Amniotic epithelial cell (primary cell): ENCODE data around the gene SEL1L.
A peak's percentile ranks its signal among the peaks of the same experiment; 100 is the strongest.
"Not testable (repeated sequence)": the region's sequence is repeated elsewhere in the genome, so short reads cannot be mapped to it uniquely, and the experiment has no call there.

ENCODE experiments used
- DNase-seq: peaks from one replicate; pipeline ENCODE4 v3.0.0-alpha.2; 2010; ENCODE audit warnings: low read depth

Gene SEL1L

DNA sequence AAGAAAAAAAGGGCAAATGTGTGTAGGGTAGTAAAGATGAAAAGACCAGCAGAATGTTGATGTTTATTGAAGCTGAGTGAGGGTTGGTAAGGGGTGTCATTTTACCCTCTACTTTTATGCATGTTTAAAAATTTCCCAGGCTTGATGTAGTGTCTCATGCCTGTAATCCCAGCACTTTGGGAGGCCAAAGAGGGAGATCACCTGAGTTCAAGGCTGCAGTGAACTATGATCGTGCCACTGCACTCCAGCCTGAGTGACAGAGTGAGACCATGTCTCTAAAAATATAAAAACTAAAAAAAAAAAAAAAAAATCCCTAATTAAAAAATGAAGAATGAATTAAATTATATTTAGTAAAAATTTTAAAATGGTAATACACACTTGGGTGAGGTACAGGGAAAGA lies 8.5 kb downstream of the SEL1L start:
- no peak for DNase-seq

DNA sequence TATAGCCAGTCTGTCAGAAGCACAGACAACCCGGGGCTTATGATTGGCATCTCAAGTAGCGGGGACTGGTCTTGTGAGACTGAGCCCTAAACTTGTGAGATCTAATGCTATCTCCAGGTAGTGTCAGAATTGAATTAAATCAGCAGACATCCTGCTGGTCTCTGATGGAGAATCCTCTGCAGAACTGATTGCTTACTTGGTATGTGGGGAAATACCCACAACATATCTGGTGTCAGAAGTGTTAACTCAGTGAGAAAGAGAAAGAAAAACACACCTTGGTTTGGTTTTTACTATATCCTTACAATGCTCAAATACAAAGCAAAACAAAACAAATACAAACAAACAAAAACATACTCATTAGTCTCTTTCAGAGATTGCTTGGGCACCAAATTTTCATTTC lies 10.0 kb downstream of the SEL1L start:
- DNase-seq: no peak

DNA sequence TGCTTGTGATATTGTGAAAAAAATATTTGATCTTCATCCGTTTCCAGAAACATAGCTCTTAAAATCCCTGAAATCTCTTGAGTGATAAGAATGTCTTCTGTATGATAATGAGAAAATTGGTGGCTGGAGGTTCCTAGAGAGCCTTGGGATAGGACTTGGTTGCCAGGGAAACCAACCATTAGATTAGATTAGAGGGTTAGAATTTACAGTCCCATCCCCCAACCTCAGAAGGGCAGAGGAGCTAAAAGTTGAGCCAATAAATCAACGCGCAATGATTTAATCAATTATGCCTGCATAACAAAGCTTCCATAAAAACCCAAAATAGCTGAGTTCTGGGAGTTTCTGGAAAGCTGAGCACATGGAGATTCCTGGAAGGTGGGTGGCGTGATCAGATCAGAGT lies 10.6 kb downstream of the SEL1L start:
- peak; percentile 16 for DNase-seq

DNA sequence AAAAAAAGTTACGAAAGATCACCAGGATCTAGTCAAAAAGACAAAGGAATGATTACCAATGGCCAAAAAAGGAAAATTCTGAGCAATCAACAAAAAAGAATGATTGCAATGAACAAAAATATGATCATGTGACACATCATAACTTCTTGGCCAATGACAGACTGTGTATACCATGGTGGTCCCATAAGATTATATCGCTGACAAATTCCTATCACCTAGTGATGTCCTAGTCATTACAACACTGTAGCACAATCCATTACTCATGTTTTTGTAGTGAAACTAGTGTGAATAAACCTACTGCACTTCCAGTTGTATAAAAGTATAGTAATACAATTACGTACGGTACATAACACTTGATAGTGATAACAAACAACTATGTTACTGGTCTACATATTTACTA lies 12.3 kb downstream of the SEL1L start:
- DNase-seq: no peak

DNA sequence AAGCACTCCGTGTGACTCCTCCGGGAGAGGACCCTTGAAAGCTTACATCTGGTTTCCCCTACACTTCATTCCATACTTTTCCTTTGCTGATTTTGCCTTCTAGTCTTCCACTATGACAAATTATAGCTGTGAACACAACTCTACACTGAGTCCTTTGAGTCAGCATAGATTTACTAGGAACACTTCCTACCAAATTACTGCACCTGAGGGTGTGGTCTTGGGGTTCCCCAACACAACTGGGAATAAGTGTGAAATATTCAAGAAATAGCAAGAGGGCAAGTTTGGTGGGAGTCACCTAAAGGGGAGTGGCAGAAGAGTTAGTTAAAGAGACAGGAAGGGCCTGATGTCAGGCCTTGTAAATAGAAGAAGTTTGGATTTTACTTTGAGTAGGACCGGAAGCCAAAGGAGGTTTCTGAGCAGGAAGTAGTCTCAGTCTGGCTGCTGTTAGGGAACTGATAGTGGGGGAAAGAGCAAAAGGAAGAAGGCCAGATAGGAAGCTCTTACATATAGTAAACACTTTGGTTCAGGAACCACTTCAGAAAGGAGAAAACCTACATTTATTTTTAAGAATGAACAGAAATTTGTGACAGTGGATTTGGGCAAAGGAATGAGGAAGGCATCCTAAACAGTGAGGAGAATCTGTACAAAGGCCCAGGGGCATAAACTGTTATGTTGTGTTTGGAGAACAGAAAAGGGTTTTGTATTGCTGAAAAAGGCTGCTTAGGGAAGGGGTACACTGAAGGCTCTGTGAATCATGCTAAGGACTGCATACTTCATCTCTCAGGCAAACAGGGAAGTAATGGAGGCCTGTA lies 14.2 kb downstream of the SEL1L start:
- DNase-seq: no peak

DNA sequence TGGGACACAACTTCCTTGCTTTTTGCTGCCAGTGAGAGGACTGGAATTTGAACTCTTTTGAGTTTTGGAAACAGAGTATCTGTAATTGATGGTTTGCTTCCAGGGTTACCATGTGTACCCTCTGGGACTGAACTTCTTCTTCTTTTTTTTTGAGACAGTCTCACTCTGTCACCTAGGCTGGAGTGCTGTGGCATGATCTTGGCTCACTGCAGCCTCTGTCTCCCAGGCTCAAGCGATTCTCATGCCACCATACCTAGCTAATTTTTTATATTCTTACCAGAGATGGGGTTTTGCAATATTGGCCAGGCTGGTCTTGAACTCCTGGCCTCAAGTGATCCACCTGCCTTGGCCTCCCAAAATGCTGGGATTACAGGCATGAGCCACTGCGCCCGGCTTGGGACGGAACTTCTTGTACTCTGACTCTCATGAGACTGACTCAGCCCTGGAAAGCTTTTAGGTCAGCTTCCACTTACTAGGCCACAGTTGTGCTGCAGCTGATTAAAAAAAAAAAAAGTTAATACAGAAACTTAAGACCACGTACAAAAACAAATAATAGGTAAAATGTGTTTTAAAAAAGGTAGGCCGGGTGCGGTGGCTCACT lies 15.8 kb downstream of the SEL1L start:
- DNase-seq: peak; percentile 86

DNA sequence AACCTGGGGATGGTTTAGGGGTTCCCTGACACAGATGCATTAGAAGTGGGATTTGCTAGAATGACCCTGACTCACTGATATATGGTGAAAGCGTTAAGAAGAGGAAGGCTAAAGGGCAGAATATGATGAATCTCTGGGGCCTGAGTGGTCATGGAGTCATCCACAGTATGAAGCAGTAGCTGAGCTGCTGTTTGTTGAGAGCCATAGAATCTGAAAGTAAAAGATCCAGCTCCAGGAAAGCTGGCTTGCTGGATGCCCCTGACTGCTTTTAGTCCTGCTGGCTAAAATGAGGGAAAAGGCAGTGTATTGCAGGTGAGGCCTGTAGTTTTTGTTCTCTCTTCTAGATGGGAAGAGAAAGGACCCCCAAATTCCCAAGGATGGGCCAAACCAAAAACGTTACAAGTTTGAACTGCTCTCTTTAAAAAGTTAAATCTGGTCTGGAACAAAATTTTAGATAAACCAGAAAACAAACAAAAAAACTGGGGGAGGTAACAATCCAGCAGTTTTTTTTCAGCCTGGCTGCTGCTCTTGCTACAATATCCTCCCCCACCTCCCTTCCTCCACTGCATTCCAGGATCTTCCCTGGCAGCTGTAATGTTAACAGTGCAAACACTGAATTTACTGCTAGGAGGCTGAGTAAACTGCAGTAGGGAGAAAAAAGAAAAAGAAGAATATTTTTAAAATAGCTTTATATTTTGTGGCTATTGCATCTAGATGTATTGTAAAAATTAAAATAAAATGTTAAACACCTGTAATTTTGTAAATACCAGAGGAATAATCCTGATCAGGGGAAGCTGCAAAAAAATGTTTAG lies 16.5 kb downstream of the SEL1L start:
- peak; percentile 92 for DNase-seq

DNA sequence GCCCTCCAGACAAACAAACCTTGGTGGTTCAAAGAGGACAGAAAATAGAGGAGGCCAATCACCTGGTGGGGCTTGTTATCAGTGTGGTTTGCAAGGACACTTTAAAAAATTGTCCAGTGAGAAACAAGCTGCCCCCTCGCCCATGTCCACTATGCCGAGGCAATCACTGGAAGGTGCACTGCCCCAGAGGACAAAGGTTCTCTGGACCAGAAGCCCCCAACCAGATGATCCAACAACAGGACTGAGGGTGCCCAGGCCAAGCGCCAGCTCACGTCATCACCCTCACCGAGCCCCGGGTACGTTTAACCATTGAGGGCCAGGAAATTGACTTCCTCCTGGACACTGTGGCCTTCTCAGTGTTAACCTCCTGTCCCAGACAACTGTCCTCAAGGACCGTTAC lies 17.7 kb downstream of the SEL1L start:
- not testable (repeated sequence) for DNase-seq

DNA sequence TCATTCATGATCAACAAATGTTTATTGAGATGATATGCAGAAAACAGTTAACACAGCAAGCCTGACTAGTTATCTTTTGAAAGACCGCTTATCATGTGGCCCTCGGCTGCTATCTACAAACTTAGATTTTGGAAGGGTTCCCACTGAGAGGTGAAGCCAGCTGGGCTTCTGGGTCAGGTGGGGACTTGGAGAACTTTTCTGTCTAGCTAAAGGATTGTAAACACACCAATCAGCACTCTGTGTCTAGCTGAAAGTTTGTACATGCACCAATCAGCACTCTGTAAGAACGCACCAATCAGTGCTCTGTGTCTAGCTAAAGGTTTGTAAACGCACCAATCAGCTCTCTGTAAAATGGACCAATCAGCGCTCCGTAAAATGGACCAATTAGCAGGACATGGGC lies 20.8 kb downstream of the SEL1L start:
- DNase-seq: not testable (repeated sequence)

DNA sequence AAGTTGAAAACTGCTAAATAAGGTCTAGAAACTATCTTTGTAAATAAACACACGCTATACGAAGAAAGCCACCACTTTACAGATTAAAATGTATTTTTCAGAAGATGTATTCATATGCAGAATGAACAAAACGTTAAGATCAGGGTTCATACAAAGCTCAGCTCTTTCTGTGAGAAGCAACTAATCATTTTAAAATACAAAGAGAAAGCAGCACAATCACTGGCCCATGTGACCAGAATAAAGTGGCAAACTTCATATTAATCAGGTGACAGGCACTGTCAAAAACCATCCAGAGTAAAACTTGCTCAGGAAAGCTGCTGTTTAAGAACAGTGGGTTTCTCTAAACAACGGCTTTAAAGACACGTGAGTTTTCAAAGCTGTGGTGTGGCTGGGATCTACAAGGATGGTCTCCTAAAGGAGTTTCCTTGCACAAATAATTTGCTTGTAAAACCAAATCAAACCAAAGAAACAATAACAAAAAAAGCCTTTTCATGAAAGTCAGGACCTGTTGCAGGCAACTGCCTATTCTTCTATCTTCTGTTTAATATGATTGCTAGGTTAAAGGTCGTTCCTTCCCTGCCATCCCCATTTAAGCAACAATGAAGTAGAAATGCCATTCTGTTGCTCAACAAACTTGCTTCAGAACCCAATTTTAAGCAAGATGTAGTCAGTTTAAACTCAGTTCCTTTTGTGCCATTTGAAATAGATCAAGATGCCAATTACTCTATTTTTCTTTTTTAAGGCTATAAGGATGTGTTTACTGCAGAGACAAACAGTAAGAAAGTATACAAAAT lies 22.3 kb downstream of the SEL1L start:
- DNase-seq: peak; percentile 69

DNA sequence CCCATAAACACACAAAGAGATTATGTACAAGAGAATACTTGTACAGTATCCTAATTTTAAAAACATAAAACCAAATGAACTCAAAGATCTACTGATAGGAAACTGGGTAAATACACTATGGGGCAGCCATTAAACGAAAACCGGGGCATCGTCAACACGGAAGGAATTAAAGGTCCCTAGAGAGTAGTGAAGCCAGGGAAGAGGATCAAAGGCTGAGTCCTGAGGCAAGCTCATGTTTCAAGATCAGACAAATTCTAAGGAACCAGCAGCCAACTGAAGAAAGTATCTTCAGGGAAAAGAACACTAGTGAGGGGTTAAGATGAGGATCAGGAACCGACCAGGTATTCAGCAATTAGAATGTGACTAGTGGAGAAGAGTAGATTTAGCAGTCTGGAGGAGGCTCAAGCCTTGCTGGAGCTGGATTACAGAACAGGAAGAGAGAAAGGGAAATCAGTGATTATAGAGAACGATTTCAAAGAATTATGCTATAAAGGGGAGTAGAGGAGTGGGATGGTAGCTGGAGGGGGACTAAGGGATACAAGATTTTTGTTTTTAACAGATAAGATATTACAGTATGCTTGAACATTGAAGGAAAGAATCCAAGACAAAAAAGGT lies 23.7 kb downstream of the SEL1L start:
- no peak for DNase-seq

DNA sequence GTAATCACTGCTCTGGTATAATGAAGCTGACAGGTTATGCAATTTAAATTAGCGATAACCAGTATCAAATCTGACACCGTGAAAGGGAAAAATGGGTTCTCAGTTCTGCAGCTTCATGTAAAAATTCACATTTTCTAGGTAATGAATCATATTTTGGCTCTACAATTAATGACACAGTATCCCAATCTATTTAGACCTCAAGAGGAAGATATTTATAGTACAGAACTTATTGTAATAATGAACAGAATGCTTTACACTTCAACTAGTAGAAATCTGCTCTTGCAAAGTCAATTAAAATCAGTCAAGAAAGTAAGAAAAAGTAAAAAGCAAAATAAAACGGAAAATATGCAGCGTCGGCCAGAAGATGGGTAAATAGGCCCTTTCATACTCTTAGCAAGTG lies 24.3 kb downstream of the SEL1L start:
- DNase-seq: no peak

DNA sequence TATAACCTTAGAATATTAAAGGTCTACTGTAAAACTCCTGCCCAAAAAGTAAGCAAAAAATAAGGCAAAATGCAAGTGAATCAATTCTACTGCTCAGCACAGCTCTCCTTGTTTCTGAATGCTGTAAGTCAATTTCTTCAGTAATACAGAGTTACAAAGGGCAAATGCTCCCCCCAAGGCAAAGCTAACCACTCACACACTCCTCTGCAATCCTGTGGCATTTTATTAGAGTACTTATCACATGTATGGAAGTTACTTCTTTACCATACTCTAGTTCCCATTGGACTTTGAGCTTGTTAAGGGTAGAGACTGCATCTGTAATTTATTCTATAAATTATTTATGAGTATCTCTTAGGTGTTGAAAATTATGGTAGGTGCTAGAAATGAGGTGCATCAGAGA lies 27.2 kb downstream of the SEL1L start:
- peak; percentile 29 for DNase-seq

DNA sequence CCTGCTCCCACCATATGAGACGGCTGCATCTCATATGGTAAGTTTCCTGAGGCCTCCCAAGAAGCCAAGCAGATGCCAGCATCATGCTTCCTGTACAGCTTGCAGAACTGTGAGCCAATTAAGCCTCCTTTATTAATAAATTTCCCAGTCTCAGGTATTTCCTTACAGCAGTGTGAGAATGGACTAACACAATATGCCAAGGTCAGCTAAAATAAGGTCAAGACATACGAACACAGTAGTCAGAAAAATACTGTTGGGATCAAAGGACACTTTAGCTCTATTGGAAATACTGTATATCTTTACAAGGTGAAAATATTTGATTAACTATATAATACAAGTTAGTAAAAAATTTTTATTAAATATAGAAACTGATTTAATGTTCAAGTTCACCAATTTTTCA lies 28.8 kb downstream of the SEL1L start:
- DNase-seq: no peak

DNA sequence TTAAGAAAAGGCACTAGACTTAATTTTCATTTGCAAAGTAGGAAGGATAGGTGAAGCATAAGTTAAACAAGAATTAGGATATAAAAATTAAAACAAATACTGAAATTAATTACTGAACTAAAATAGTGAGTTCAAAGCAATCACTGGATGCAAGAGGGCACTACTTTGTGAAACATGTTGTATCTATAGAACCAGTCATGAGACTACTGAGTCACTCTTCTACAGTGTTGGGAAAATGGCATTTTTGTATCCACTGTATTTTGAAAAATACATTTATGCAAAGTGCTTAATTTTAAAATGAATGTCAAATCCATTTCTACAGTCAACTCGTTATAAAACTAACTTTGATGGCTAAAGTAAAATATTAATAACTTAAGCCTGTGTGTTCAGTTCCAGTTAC lies 47.9 kb downstream of the SEL1L start:
- no peak for DNase-seq

DNA sequence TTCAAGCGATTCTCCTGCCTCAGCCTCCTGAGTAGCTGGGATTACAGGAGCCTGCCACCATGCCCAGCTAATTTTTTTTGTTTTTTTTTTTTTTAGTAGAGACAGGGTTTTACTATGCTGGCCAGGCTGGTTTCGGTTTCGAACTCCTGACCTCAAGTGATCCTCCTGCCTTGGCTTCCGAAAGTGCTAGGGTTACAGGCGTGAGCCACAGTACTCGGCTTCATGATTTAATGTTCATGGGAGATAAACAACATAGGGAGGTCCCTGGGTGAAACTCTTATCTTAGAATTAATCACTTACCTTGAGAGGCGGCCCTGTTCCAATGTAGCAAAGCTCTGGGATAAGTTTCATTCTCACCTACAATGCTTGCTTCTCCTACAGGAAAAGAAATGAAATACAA lies 48.3 kb downstream of the SEL1L start:
- no peak for DNase-seq

DNA sequence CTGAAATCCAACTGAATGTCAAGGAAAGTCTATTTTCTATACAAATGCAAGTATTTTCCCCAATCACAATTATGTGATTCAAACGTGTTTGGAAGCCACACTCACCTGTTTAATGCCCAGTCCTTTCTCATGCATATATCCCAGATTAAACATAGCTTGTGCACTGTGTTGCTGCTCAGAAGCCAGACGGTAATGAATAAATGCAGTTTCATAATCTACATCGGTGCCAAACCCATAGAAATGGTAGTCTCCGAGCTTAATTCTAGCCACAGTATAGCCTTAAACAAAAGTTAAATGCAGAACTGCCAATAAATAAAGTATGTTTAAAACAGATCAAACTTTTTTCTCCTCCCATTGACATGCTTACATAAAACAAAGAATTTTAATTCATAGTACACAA lies 49.5 kb downstream of the SEL1L start:
- no peak for DNase-seq

DNA sequence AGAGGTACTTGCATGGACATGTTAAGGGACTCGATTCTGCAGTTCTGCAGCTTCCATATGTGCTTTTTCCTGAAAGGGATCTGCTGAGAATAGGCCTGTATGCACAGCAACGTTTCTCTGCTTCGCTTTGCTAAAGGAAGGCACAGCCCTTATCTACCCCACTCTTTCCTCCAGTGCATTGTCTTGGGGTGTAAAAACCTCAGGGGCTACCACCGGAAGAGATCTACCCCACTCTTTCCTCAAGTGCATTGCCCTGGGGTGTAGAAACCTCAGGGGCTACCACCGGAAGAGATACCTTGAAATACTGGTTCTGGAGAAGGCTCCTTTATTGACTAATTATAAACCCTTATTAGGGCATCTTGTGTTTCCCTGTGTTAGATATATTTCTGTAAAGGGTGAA lies 52.9 kb downstream of the SEL1L start:
- no peak for DNase-seq

DNA sequence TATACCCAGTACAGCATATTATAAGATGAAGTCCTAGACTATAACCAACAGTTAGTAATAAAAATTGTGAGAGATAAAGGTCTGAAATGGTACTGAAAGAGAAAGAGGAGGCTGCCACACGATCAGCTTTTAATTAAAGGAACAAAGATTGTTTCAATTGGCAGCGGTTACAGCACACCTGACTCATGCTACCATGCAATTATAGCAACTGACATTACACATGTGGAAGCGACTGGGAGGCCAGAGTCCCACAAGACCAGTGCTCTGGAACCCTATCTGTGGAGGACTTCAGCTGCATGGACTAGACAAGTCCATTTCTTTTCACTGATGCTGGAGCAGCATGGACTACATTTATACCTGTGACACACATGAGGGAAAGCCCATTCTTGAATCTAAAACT lies 55.2 kb downstream of the SEL1L start:
- DNase-seq: no peak

DNA sequence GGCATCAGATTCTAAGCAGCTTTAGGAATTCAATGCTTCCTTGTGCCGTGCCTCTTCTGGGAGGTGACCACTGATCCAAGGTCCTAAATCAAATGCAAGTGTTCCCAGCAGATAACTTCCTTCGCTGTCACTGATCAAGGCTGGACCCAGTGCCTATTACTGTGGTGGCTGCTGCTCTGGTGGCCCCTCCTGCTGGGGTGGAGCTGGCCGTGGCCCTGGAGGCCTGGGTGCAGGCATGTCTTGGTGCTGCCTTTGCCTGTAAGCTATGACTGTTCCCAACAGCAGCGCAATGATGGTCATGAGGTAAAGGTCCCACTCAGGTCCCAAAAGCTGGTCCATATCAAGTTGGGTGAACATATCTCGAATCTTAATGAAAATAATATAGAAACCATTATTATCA lies 56.8 kb downstream of the SEL1L start:
- DNase-seq: no peak

DNA sequence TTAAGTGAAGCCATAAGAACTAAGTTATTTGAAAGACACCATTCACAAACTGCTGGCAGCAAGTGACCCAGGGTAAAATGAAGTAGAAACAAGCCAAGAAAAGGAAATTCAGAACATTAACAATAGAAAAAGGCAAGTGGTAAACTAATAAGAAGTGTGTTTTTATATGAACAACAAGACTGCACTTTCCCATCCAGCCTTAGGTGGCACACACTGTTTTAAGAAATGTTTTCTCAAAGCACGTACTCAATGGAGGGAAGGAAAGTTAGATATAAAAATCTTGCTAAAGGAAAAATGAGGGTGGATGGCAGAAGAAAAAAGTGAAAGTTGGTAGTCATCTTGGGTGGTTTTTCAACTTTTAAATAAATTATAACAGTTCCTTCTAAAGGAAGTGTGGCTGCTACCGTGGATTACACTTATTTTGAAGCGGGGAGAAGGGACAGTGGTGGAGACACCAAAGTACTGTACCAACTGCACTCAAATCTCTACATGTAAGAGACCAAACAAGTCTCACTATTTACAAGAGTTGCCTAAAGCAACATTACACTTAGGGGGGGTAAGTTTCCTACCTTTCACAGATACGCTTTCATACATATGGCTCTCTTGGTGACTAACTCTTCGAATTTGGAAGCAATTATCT lies 58.8 kb downstream of the SEL1L start:
- DNase-seq: no peak

DNA sequence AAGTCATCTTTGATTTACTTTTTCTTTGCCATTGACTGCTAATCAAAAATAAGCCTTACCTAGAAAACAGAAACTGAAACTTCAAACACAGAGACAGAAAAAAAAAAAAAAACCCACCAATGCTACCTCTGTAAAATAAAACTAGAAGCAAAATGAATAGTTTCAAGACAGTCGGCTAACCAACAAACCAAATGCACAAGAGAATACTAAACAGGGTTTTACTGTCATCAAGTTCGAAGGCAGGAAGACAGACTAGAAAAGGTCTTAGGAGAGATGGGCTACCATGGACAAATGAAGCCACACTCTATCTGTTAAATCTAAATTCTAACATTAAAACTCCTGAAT lies 59.5 kb downstream of the SEL1L start:
- no peak for DNase-seq
